Nephron progenitor cell (in vitro differentiated cells): ENCODE data around the gene PQBP1.

ENCODE experiments used
- DNase-seq: peaks from one replicate; pipeline ENCODE4 v3.0.0; 2021
- H3K27ac Mint-ChIP-seq: 2 replicates; pipeline ENCODE4 v1.8.0; 2021; ENCODE audit warnings: mild to moderate bottlenecking, moderate library complexity, mixed read lengths
- H3K27me3 Mint-ChIP-seq: 2 replicates; pipeline ENCODE4 v1.8.0; 2021; ENCODE audit warnings: mild to moderate bottlenecking, low read depth, mixed read lengths; ENCODE audit not compliant: poor library complexity
- H3K36me3 Mint-ChIP-seq: 2 replicates; pipeline ENCODE4 v1.8.0; 2021; ENCODE audit warnings: low read depth, mixed read lengths
- H3K4me1 Mint-ChIP-seq: 2 replicates; pipeline ENCODE4 v1.8.0; 2021; ENCODE audit warnings: mixed read lengths
- H3K4me3 Mint-ChIP-seq: 2 replicates; pipeline ENCODE4 v1.8.0; 2021; ENCODE audit warnings: mild to moderate bottlenecking, moderate library complexity, mixed read lengths
- H3K9me3 Mint-ChIP-seq: 2 replicates; pipeline ENCODE4 v1.8.0; 2021; ENCODE audit warnings: mild to moderate bottlenecking, moderate library complexity, mixed read lengths
- CTCF ChIP-seq: fragments of 200-600 bp; sonication (generic); IDR thresholded peaks from 2 replicates; pipeline ENCODE4 v1.5.0; 2021; ENCODE audit warnings: antibody characterized with exemption

The PQBP1 gene

GRCh38 chrX:48945517-48946348, 48.0 kb downstream of the PQBP1 start:
- peaks cover 4% of the 10 kb centered on the region for H3K4me1 Mint-ChIP-seq
- peaks cover 3% of the 10 kb centered on the region for H3K27me3 Mint-ChIP-seq
- peaks cover 31% of the 10 kb centered on the region for H3K9me3 Mint-ChIP-seq
- DNase-seq, result peak; percentile 40
- H3K4me3 Mint-ChIP-seq, result no peak overlapping the region
- TF ChIP-seq CTCF, result peak; percentile 64
- peak overlapping the region; percentile 93 for H3K27ac Mint-ChIP-seq
- peaks cover 29% of the 10 kb centered on the region for H3K36me3 Mint-ChIP-seq

DNA sequence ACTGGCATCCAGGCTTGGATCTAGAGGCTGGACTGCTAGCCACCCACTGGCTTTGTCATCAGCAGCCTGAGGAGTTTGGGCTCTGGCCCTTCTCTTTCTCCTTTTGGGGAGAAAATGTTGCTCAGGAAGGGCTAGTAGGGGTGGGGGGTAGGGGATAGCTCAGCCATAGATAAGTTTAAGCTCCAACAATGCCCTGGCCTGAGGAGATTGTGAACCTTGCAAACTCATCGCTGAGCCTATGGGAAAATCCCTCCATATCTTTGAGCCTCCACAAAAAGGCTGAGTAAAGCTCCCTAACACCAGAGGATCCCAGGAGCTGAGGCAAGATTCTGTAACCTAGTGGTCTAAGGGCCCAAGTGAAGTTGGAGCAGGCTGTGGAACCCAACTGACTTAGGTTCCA, 50.9 kb downstream of the PQBP1 start:
- Mint-ChIP-seq H3K27ac (no peak overlapping the region), H3K9me3 (peaks cover 17% of the 10 kb centered on the region), H3K27me3 (peaks cover under 1% of the 10 kb centered on the region), H3K4me1 (peaks cover 1% of the 10 kb centered on the region), H3K36me3 (peaks cover 23% of the 10 kb centered on the region), H3K4me3 (no peak overlapping the region)
- no peak for TF ChIP-seq CTCF
- no peak for DNase-seq
